ENCODE data around the gene FYB1.

GRCh38 chr5:39159811-39160490 lies 59.4 kb downstream of the FYB1 start:
- TF ChIP-seq OSR1 (CRISPR knock-in tag; IDR thresholded peaks at IDR 0.05), result no peak
- TF ChIP-seq, protein P1, sequence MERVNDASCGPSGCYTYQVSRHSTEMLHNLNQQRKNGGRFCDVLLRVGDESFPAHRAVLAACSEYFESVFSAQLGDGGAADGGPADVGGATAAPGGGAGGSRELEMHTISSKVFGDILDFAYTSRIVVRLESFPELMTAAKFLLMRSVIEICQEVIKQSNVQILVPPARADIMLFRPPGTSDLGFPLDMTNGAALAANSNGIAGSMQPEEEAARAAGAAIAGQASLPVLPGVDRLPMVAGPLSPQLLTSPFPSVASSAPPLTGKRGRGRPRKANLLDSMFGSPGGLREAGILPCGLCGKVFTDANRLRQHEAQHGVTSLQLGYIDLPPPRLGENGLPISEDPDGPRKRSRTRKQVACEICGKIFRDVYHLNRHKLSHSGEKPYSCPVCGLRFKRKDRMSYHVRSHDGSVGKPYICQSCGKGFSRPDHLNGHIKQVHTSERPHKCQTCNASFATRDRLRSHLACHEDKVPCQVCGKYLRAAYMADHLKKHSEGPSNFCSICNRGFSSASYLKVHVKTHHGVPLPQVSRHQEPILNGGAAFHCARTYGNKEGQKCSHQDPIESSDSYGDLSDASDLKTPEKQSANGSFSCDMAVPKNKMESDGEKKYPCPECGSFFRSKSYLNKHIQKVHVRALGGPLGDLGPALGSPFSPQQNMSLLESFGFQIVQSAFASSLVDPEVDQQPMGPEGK (CRISPR knock-in tag; IDR thresholded peaks at IDR 0.05; ENCODE audit: borderline replicate concordance), result no peak
- TF ChIP-seq ZNF70 (CRISPR knock-in tag; IDR thresholded peaks at IDR 0.05), result no peak
- no peak for TF ChIP-seq ZC3H10 (CRISPR knock-in tag; IDR thresholded peaks at IDR 0.05)
- TF ChIP-seq ARNTL (CRISPR knock-in tag; IDR thresholded peaks at IDR 0.05; ENCODE audit: borderline replicate concordance, low read depth), result no peak
- no peak for TF ChIP-seq ZFP30 (CRISPR knock-in tag; IDR thresholded peaks at IDR 0.05)
- no peak for TF ChIP-seq POU6F1 (CRISPR knock-in tag; IDR thresholded peaks at IDR 0.05; ENCODE audit: borderline replicate concordance, low read depth)
- no peak for TF ChIP-seq RARB (CRISPR knock-in tag; IDR thresholded peaks at IDR 0.05)
